Heart left ventricle (tissue), 16 donors: ENCODE results near the gene CAMK2N2. TPM values are rescaled to one million over a fixed set of nuclear protein-coding genes. Genes with fewer than 3 reads are reported as not detected.
A peak's percentile ranks its signal among the peaks of the same experiment; 100 is the strongest.

Experiments
- ATAC-seq, 4 donors: fragments of 200-7000 bp; cut with Tn5 transposase; one replicate each; pipeline ENCODE4 v1.9.1; 2020 to 2022; ENCODE audit warnings: moderate library complexity in 4 of 4, mild to moderate bottlenecking in 3 of 4, moderate number of reproducible peaks in 1 of 4
- DNase-seq, 5 donors: peaks; one replicate each; pipeline ENCODE4 v3.0.0-alpha.2; 2020
- H3K27ac ChIP-seq, 12 donors: fragments of 200-600 bp; sonication (generic) in 4 of 12; one replicate each; pipeline versions ENCODE4 v1.5.0 to v1.8.0; 2016 to 2022; ENCODE audit warnings: mild to moderate bottlenecking in 2 of 12
- H3K27me3 ChIP-seq, 9 donors: fragments of 200-600 bp; sonication (generic) in 2 of 9; one replicate each; pipeline versions ENCODE4 v1.5.1 to v1.8.0; 2016 to 2022; ENCODE audit warnings: mild to moderate bottlenecking in 3 of 9
- H3K36me3 ChIP-seq, 9 donors: fragments of 200-600 bp; sonication (generic) in 2 of 9; one replicate each; pipeline versions ENCODE4 v1.5.0 to v1.8.0; 2018 to 2022; ENCODE audit warnings: mild to moderate bottlenecking in 2 of 9
- H3K4me1 ChIP-seq, 12 donors: fragments of 200-600 bp; sonication (generic) in 4 of 12; one replicate each; pipeline versions ENCODE4 v1.5.0 to v1.8.0; 2016 to 2022; ENCODE audit warnings: mild to moderate bottlenecking in 3 of 12
- H3K4me3 ChIP-seq, 12 donors: fragments of 200-600 bp; sonication (generic) in 4 of 12; one replicate each; pipeline versions ENCODE4 v1.5.0 to v1.8.0; 2017 to 2022; ENCODE audit warnings: mild to moderate bottlenecking in 9 of 12, moderate library complexity in 4 of 12
- H3K9me3 ChIP-seq, 12 donors: fragments of 200-600 bp; sonication (generic) in 4 of 12; one replicate each; pipeline versions ENCODE4 v1.5.0 to v1.8.0; 2016 to 2022; ENCODE audit warnings: mild to moderate bottlenecking in 1 of 12
- CTCF ChIP-seq, 12 donors: fragments of 200-600 bp; sonication (generic) in 4 of 12; IDR thresholded peaks; one replicate each; pipeline versions ENCODE4 v1.5.0 to v1.8.0; 2018 to 2022; ENCODE audit warnings: antibody characterized with exemption in 12 of 12, mild to moderate bottlenecking in 5 of 12
- POLR2A ChIP-seq, 2 donors: fragments of 450-650 bp; IDR thresholded peaks; one replicate each; pipeline ENCODE4 v1.6.1; 2017; ENCODE audit warnings: antibody characterized with exemption in 2 of 2, mild to moderate bottlenecking in 2 of 2, moderate library complexity in 2 of 2
- WGBS, 4 donors: extraction: QIAGEN DNeasy Blood & Tissue Kit in 2 of 4; methylation state at CpG; one replicate each; pipeline versions ENCODE4 v1.1.5 to v1.1.7; 2013 to 2018; 5-methylcytosine and 5-hydroxymethylcytosine counted together
- intact Hi-C, 10 donors: fragments of 100-400 bp; cut with DNase I; formaldehyde crosslinking; loops; one replicate each; pipeline versions ENCODE4 v1.11.1 to v1.14.2; 2022
- polyA plus RNA-seq, 2 donors: library from polyadenylated mRNA; stranded (reverse); fragments of 200-250 nt; gene quantifications; one replicate each; pipeline ENCODE4 v1.2.3, GENCODE V29; 2013
- total RNA-seq, 9 donors: library from RNA; depleted of rRNA in 2 of 9; stranded (reverse); fragments of >200 nt in 2 of 9; fragmentation: NEBNext Ultra II Directional in 3 of 9; extraction: Animal tissue kit (Norgen Biotek cat#: 25700) in 3 of 9; gene quantifications; one replicate each; pipeline versions ENCODE4 v1.1.0 to v1.2.4, GENCODE V29; 2016 to 2023
- donor health status: ischemic (EF 13 %, LVEDD 7.1; RV severe dilation, severe dysfunction).
- donor health status: healthy with polysubstance abuse.
- donor health status: DM: no; HTN: yes; CAD: no.
- donor health status: DM: no; HTN: no; CAD: no.
- donor health status: ischemic (EF 25% LVEDD 6.9; RV normal size, moderate dysfunction).
- donor health status: ischemic (EF 25% LVEDD 5.7; RV mildly dilated, moderate dysfunction).
- donor health status: healthy.
- donor health status: DM: yes; HTN: yes; CAD: no.
- donor health status: ischemic (EF 35%, LVEDD 5.7; RV mildly dilated, moderate dysfunction).
- donor health status: nonischemic (EF 11% LVEDD 7.7; RV severe dilation, severe dysfunction).
- donor health status: DM: yes; HTN: yes; CAD: no.
- donor health status: PGD.
- donor health status: ischemic (EF 29% LVEDD 5.4; RV normal size, mild dysfunction).
- donor health status: nonischemic (EF 23%, LVEDD 6.1; RV moderate dilation, normal function).

CAMK2N2 gene
- total and polyA plus RNA-seq, 11 donors, result 0.14 to 0.37 (median 0.26) TPM; not detected in 6

- H3K9me3 ChIP-seq, result no peaks in the 10 kb centered on the region
- no peak overlapping the region for H3K4me3 ChIP-seq
- H3K27me3 ChIP-seq, result no peaks in the 10 kb centered on the region
- intact Hi-C loops, result loop anchor here in 1 of 10 donors (5.0 kb wide), 1 partner anchor 52 kb away; no protein-coding TSS in a partner anchor
- H3K36me3 ChIP-seq, result peaks cover 5 to 92% (median 86%) of the 10 kb centered on the region in 9 donors
- no peak for TF ChIP-seq POLR2A (IDR thresholded peaks at IDR 0.05)
- TF ChIP-seq CTCF (IDR thresholded peaks at IDR 0.05), result peak in 9 of 12 donors; percentile 6 to 39 (median 28)
- no peak for DNase-seq
- WGBS, 4 donors, result 57 to 75% (median 67%) methylated on average over 1 of the region's 1 CpG
- ATAC-seq, result peak in 1 of 4 donors; percentile 23
- peaks cover 0 to 4% (median 3%) of the 10 kb centered on the region in 12 donors for H3K4me1 ChIP-seq
- H3K27ac ChIP-seq, result no peak overlapping the region
Measured at GRCh38 chr3:184305577-184305976, 44.2 kb upstream of the CAMK2N2 start.

- Histone ChIP-seq H3K4me1 (peaks cover 0 to 19% (median 13%) of the 10 kb centered on the region in 12 donors), H3K9me3 (no peaks in the 10 kb centered on the region), H3K36me3 (peaks cover 5 to 55% (median 52%) of the 10 kb centered on the region in 9 donors), H3K27ac (peak overlapping the region in 1 of 12 donors; percentile 86), H3K4me3 (peak overlapping the region in 10 of 12 donors; percentile 66 to 98 (median 94)), H3K27me3 (no peaks in the 10 kb centered on the region)
- ATAC-seq, result no peak
- TF ChIP-seq POLR2A (IDR thresholded peaks at IDR 0.05) (no peak), CTCF (IDR thresholded peaks at IDR 0.05) (no peak)
- intact Hi-C loops, result loop anchor here in 1 of 10 donors (5.0 kb wide), 1 partner anchor 47 kb away; no protein-coding TSS in a partner anchor
- WGBS, 4 donors, result 75 to 79% (median 76%) methylated on average over 3 of the region's 3 CpGs
- DNase-seq, result no peak
Measured at GRCh38 chr3:184300378-184300720, 39.0 kb upstream of the CAMK2N2 start.

- ATAC-seq (no peak), DNase-seq (no peak)
- 16 to 17% (median 16%) methylated on average over 27 to 29 of the region's 29 CpGs for WGBS, 4 donors
- H3K27ac ChIP-seq, result peak overlapping the region; percentile 23 to 90 (median 82)
- no peaks in the 10 kb centered on the region for H3K9me3 ChIP-seq
- intact Hi-C loops, result loop anchor here in 6 of 10 donors (1.0 to 10.0 kb wide), 12 partner anchors 15 to 412 kb away; partner anchors contain the start of genes ALG3 (in 2 of the 6), AP2M1 (in 2 of the 6), EEF1AKMT4 (in 2 of the 6) and EIF4G1 (in 2 of the 6)
- H3K4me1 ChIP-seq, result peaks cover 0 to 19% (median 13%) of the 10 kb centered on the region in 12 donors
- no peaks in the 10 kb centered on the region for H3K27me3 ChIP-seq
- TF ChIP-seq CTCF (IDR thresholded peaks at IDR 0.05), result no peak
- TF ChIP-seq POLR2A (IDR thresholded peaks at IDR 0.05), result no peak
- H3K36me3 ChIP-seq, result peaks cover 5 to 49% (median 46%) of the 10 kb centered on the region in 9 donors
- H3K4me3 ChIP-seq, result peak overlapping the region; percentile 66 to 98 (median 92)
Measured at GRCh38 chr3:184299488-184300377, 38.4 kb upstream of the CAMK2N2 start.
